ENCODE data around the gene SUCLG2.

The SUCLG2 gene

GRCh38 chr3:67362686-67363085 is 291.7 kb downstream of the SUCLG2 start:
- no peak overlapping the region for H3K4me2 ChIP-seq (ENCODE audit: low read length)
- no peaks in the 10 kb centered on the region; the same call in 1 of the 2 replicates for H3K9me2 ChIP-seq (replicated peaks; ENCODE audit: control insufficient read depth, low read length)
- H4K20me1 ChIP-seq (ENCODE audit: control insufficient read depth, insufficient read depth, low read depth, low read length) = no peaks in the 10 kb centered on the region
- no peak for TF ChIP-seq EZH2phosphoT487 (IDR thresholded peaks at IDR 0.05; ENCODE audit: borderline replicate concordance, low read length)
- no peaks in the 10 kb centered on the region for H3F3A ChIP-seq (ENCODE audit: control insufficient read depth, insufficient read depth)
- no peak overlapping the region for H3K27ac ChIP-seq (ENCODE audit: low read depth, low read length)
- no peaks in the 10 kb centered on the region for H3K36me3 ChIP-seq (ENCODE audit: control insufficient read depth, low read length)
- no peaks in the 10 kb centered on the region for H3K9me3 ChIP-seq (ENCODE audit: control insufficient read depth, insufficient read depth, low read length)
- no peaks in the 10 kb centered on the region for H3K27me3 ChIP-seq (ENCODE audit: control insufficient read depth, low read length)
- H3K4me1 ChIP-seq (ENCODE audit: control insufficient read depth, low read length) = no peaks in the 10 kb centered on the region
- no peaks in the 10 kb centered on the region for H3K79me2 ChIP-seq (ENCODE audit: control insufficient read depth, low read length)
- no peak overlapping the region for H3K4me3 ChIP-seq (ENCODE audit: low read length)

GRCh38 chr3:67361770-67362169 is 292.6 kb downstream of the SUCLG2 start:
- Histone ChIP-seq H3K27ac (ENCODE audit: low read depth, low read length) (no peak overlapping the region), H4K20me1 (ENCODE audit: control insufficient read depth, insufficient read depth, low read depth, low read length) (no peaks in the 10 kb centered on the region), H3F3A (ENCODE audit: control insufficient read depth, insufficient read depth) (no peaks in the 10 kb centered on the region), H3K4me3 (ENCODE audit: low read length) (no peak overlapping the region), H3K4me1 (ENCODE audit: control insufficient read depth, low read length) (no peaks in the 10 kb centered on the region), H3K9me2 (replicated peaks; ENCODE audit: control insufficient read depth, low read length) (no peaks in the 10 kb centered on the region; the same call in 1 of the 2 replicates), H3K9me3 (ENCODE audit: control insufficient read depth, insufficient read depth, low read length) (no peaks in the 10 kb centered on the region), H3K79me2 (ENCODE audit: control insufficient read depth, low read length) (no peaks in the 10 kb centered on the region), H3K4me2 (ENCODE audit: low read length) (no peak overlapping the region), H3K27me3 (ENCODE audit: control insufficient read depth, low read length) (no peaks in the 10 kb centered on the region), H3K36me3 (ENCODE audit: control insufficient read depth, low read length) (no peaks in the 10 kb centered on the region)
- TF ChIP-seq CTCF (IDR thresholded peaks at IDR 0.05; ENCODE audit: low read depth, low read length, poor library complexity, severe bottlenecking) = no peak
- no peak for TF ChIP-seq EZH2phosphoT487 (IDR thresholded peaks at IDR 0.05; ENCODE audit: borderline replicate concordance, low read length)

GRCh38 chr3:67361323-67361722 is 293.1 kb downstream of the SUCLG2 start:
- Histone ChIP-seq H4K20me1 (ENCODE audit: control insufficient read depth, insufficient read depth, low read depth, low read length) (no peaks in the 10 kb centered on the region), H3K9me3 (ENCODE audit: control insufficient read depth, insufficient read depth, low read length) (no peaks in the 10 kb centered on the region), H3K27ac (ENCODE audit: low read depth, low read length) (no peak overlapping the region), H3K4me2 (ENCODE audit: low read length) (no peak overlapping the region), H3K36me3 (ENCODE audit: control insufficient read depth, low read length) (no peaks in the 10 kb centered on the region), H3K27me3 (ENCODE audit: control insufficient read depth, low read length) (no peaks in the 10 kb centered on the region), H3K4me1 (ENCODE audit: control insufficient read depth, low read length) (no peaks in the 10 kb centered on the region), H3F3A (ENCODE audit: control insufficient read depth, insufficient read depth) (no peaks in the 10 kb centered on the region), H3K4me3 (ENCODE audit: low read length) (no peak overlapping the region), H3K9me2 (replicated peaks; ENCODE audit: control insufficient read depth, low read length) (no peaks in the 10 kb centered on the region; the same call in 1 of the 2 replicates), H3K79me2 (ENCODE audit: control insufficient read depth, low read length) (no peaks in the 10 kb centered on the region)
- TF ChIP-seq CTCF (IDR thresholded peaks at IDR 0.05; ENCODE audit: low read depth, low read length, poor library complexity, severe bottlenecking) (no peak), EZH2phosphoT487 (IDR thresholded peaks at IDR 0.05; ENCODE audit: borderline replicate concordance, low read length) (no peak)

- TF ChIP-seq EZH2phosphoT487 (IDR thresholded peaks at IDR 0.05; ENCODE audit: borderline replicate concordance, low read length) (no peak), CTCF (IDR thresholded peaks at IDR 0.05; ENCODE audit: low read depth, low read length, poor library complexity, severe bottlenecking) (peak; percentile 71)
- Histone ChIP-seq H3K36me3 (ENCODE audit: control insufficient read depth, low read length) (no peaks in the 10 kb centered on the region), H3K4me2 (ENCODE audit: low read length) (0 out of 2 replicates have a peak overlapping the region, but pooled peaks have one; percentile 4), H4K20me1 (ENCODE audit: control insufficient read depth, insufficient read depth, low read depth, low read length) (no peaks in the 10 kb centered on the region), H3K27me3 (ENCODE audit: control insufficient read depth, low read length) (no peaks in the 10 kb centered on the region), H3K4me1 (ENCODE audit: control insufficient read depth, low read length) (no peaks in the 10 kb centered on the region), H3K27ac (ENCODE audit: low read depth, low read length) (no peak overlapping the region), H3K9me2 (replicated peaks; ENCODE audit: control insufficient read depth, low read length) (no peaks in the 10 kb centered on the region), H3K79me2 (ENCODE audit: control insufficient read depth, low read length) (no peaks in the 10 kb centered on the region), H3F3A (ENCODE audit: control insufficient read depth, insufficient read depth) (no peaks in the 10 kb centered on the region), H3K9me3 (ENCODE audit: control insufficient read depth, insufficient read depth, low read length) (no peaks in the 10 kb centered on the region), H3K4me3 (ENCODE audit: low read length) (no peak overlapping the region)
These were observed 296.6 kb downstream of the SUCLG2 start for GRCh38 chr3:67357610-67358458.

Data from DOHH2 (cell line).